K562 (cell line): ENCODE results near the gene CARD11. TPM values are rescaled to one million over a fixed set of nuclear protein-coding genes. Genes with fewer than 3 reads are reported as not detected.

Source experiments
- ATF7 ChIP-seq: fragments of 450-650 bp; IDR thresholded peaks from 2 replicates; pipeline ENCODE4 v1.7.1; 2014; ENCODE audit warnings: mild to moderate bottlenecking, moderate library complexity
- E2F3 ChIP-seq: fragments of 250-450 bp; sonication (Bioruptor Pico); IDR thresholded peaks from 2 replicates; pipeline ENCODE4 v1.4.0; 2020; ENCODE audit warnings: mild to moderate bottlenecking
- EP400 ChIP-seq: fragments of 450-650 bp; IDR thresholded peaks from 2 replicates; pipeline ENCODE4 v1.6.1; 2017; ENCODE audit warnings: antibody characterized with exemption, mild to moderate bottlenecking, moderate library complexity
- HMBOX1 ChIP-seq: sonication (generic); IDR thresholded peaks from 2 replicates; pipeline ENCODE4 v1.6.1; 2016
- HNRNPH1 ChIP-seq: fragments of 200-400 bp; formaldehyde crosslinking; optimal IDR thresholded peaks from 2 replicates; pipeline ENCODE3; 2017; ENCODE audit warnings: low read depth, mild to moderate bottlenecking, low read length, moderate library complexity
- NFRKB ChIP-seq: fragments of 450-650 bp; IDR thresholded peaks from 2 replicates; pipeline ENCODE4 v1.6.1; 2016; ENCODE audit warnings: low read depth
- PBX2 ChIP-seq, 2 experiments: IDR thresholded peaks in 1 of 2; conservative IDR thresholded peaks in 1 of 2; 2 replicates each; pipeline ENCODE4 v1.6.1; 2016; ENCODE audit warnings: low read depth in 2 of 2, mild to moderate bottlenecking in 1 of 2, missing compliant biosample characterization in 1 of 2, missing genetic modification characterization in 1 of 2, moderate library complexity in 1 of 2
- PHB ChIP-seq: fragments of 250-450 bp; sonication (Bioruptor Pico); IDR thresholded peaks from 2 replicates; pipeline ENCODE4 v1.5.0; 2021
- POLR3G ChIP-seq: IDR thresholded peaks from 2 replicates; pipeline ENCODE4 v1.6.1; 2011; ENCODE audit not compliant: insufficient read length, insufficient replicate concordance; ENCODE audit errors: extremely low read depth
- RFX5 ChIP-seq: IDR thresholded peaks from 2 replicates; pipeline ENCODE4 v1.6.1; 2011; ENCODE audit warnings: low read depth, mild to moderate bottlenecking, improper control_type of control experiment, low read length
- THRA ChIP-seq: fragments of 450-650 bp; IDR thresholded peaks from 2 replicates; pipeline ENCODE4 v1.6.1; 2017; ENCODE audit warnings: mild to moderate bottlenecking, moderate library complexity
- ZNF41 ChIP-seq: fragments of 250-450 bp; sonication (Bioruptor Pico); conservative IDR thresholded peaks from 2 replicates; pipeline ENCODE4 v1.4.0; 2020; ENCODE audit warnings: mild to moderate bottlenecking
- ZNF518B ChIP-seq: fragments of 250-450 bp; sonication (Bioruptor Pico); IDR thresholded peaks from 2 replicates; pipeline ENCODE4 v1.5.0; 2021; ENCODE audit warnings: mild to moderate bottlenecking, moderate library complexity
- ZNF589 ChIP-seq: fragments of 200-800 bp; sonication (Bioruptor generic); IDR thresholded peaks from 2 replicates; pipeline ENCODE4 v1.6.1; 2016; ENCODE audit warnings: low read depth, missing genetic modification characterization, missing compliant biosample characterization
- polyA plus RNA-seq, 8 experiments: library from polyadenylated mRNA; depleted of rRNA in 4 of 8; stranded (reverse) in 5 of 8; unstranded in 3 of 8; fragments of >200 nt; fragmentation: Nextera tagmentation in 2 of 8; fragmentation: Illumina TruSeq in 1 of 8; extraction: Ambion mirVana in 2 of 8; extraction: Trizol in 1 of 8; gene quantifications; 2 replicates each; pipeline versions ENCODE4 v1.2.1 to v1.2.3, GENCODE V29; 2011 to 2014; ENCODE audit warnings: inconsistent platforms in 1 of 8, missing spikeins in 1 of 8
- total RNA-seq, 7 experiments: library from RNA; depleted of rRNA in 6 of 7; stranded (reverse); fragments of >200 nt in 6 of 7; fragmentation: Illumina TruSeq in 2 of 7; extraction: Trizol in 2 of 7; gene quantifications; 2 replicates each; pipeline versions ENCODE4 v1.2.1 to v1.2.3, GENCODE V29; 2011 to 2021; ENCODE audit warnings: low replicate concordance in 1 of 7

CARD11 gene
- total and polyA plus RNA-seq, 9 of the 15 experiments (the other 6 are each of a cell fraction or from before 2014, with no cell fraction given) = 0.07 to 12.8 (median 5.7) TPM

- TF ChIP-seq THRA (peak; percentile 100), EP400 (peak; percentile 60), HMBOX1 (no peak), HNRNPH1 (no peak), PBX2 (CRISPR knock-in tag; IDR thresholded peaks at IDR 0.05; ENCODE audit: low read depth) (no peak), PBX2 (tag; conservative IDR thresholded peaks at IDR 0.05; ENCODE audit: low read depth) (peak; percentile 55), RFX5 (no peak), ZNF589 (peak; percentile 87), PHB (CRISPR knock-in tag) (no peak), ZNF41 (peak; percentile 83), POLR3G (no peak), NFRKB (peak; percentile 98), ZNF518B (CRISPR knock-in tag) (no peak), E2F3 (CRISPR knock-in tag) (peak; percentile 78; the same call in 1 of the 2 replicates), ATF7 (peak; percentile 51; the same call in 1 of the 2 replicates)
Observed at GRCh38 chr7:2956526-2957368, 86.9 kb downstream of the CARD11 start (continued).
